PFSK-1 (cell line): ENCODE measurements around the gene GAS7.

Experiments used
- FOXP2 ChIP-seq: optimal IDR thresholded peaks from 2 replicates; pipeline ENCODE3; 2011; ENCODE audit warnings: borderline replicate concordance, control low read depth, inconsistent platforms; ENCODE audit not compliant: insufficient read depth; ENCODE audit errors: extremely low read length, extremely low read depth
- POLR2AphosphoS5 ChIP-seq: IDR thresholded peaks from 2 replicates; pipeline ENCODE4 v1.6.1; 2012; ENCODE audit warnings: low read depth, mild to moderate bottlenecking, control low read depth, low read length, moderate library complexity
- REST ChIP-seq, 2 experiments: IDR thresholded peaks; 2 replicates each; pipeline versions ENCODE4 v1.6.1 to v1.8.0; 2011 to 2012; ENCODE audit warnings: low read depth in 2 of 2, low read length in 2 of 2, control low read depth in 1 of 2, inconsistent platforms in 1 of 2, mild to moderate bottlenecking in 1 of 2, moderate library complexity in 1 of 2; ENCODE audit not compliant: insufficient read depth in 1 of 2
- SIN3A ChIP-seq: IDR thresholded peaks from 2 replicates; pipeline ENCODE4 v1.6.1; 2012; ENCODE audit warnings: mild to moderate bottlenecking, low read length, moderate library complexity, borderline replicate concordance; ENCODE audit not compliant: insufficient read depth
- TAF1 ChIP-seq: IDR thresholded peaks from 2 replicates; pipeline ENCODE4 v1.6.1; 2012; ENCODE audit warnings: low read length, control low read depth, borderline replicate concordance; ENCODE audit not compliant: insufficient read depth

DNA sequence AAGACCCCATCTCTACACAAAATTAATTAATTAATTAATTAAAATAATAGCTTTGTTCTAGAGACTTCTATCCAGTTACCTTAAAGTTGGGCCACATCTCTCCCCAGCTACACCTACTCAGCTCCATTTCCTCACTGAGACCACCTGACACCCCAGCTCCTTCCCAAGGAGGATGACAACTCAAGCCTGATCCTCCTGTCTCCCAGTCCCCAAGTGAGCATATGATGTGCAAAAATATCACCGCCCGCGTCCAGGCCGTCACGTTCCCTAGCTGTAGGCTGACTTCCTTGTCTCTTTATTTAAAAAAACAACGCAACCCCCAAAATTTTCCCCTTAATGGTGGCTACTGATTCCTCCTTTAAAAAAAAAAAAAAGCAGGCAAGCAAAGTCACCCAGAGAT is 173.2 kb downstream of the GAS7 start:
- TF ChIP-seq POLR2AphosphoS5 (no peak), REST (IDR thresholded peaks at IDR 0.05; ENCODE audit: insufficient read depth in 1 of 2, low read depth in 2 of 2, low read length in 2 of 2) (no peak), TAF1 (no peak), SIN3A (no peak), FOXP2 (no peak)
